WI38 (cell line): ENCODE measurements around the gene SRP68.

Source experiments
- H3K4me3 ChIP-seq: 2 replicates; pipeline ENCODE4 v1.5.1; 2011; ENCODE audit warnings: low read depth, mild to moderate bottlenecking, control low read depth, low read length
- TF ChIP-seq, protein P1 (sequence below): IDR thresholded peaks from 2 replicates; pipeline ENCODE4 v1.5.1; 2012; ENCODE audit warnings: low read depth, mild to moderate bottlenecking, control low read depth, low read length

The SRP68 gene

DNA sequence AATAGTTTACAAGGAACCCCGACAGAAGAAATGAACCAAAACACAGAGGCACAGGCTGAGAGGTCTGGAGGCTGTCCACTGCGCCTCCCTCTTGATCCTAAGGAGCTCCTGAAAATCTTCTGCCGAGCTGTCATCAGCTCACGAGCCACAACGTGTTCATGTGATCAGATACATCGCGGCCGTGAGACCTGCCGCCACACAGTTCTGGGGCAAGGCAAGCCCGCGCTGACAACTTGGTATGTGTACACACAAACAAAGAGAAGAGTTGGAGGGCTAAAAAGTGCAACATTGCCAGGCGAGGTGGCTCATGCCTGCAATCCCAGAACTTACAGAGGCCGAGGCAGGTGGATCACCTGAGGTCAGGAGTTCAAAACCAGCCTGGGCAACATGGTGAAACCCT lies 23.6 kb upstream of the SRP68 start:
- TF ChIP-seq, protein P1, sequence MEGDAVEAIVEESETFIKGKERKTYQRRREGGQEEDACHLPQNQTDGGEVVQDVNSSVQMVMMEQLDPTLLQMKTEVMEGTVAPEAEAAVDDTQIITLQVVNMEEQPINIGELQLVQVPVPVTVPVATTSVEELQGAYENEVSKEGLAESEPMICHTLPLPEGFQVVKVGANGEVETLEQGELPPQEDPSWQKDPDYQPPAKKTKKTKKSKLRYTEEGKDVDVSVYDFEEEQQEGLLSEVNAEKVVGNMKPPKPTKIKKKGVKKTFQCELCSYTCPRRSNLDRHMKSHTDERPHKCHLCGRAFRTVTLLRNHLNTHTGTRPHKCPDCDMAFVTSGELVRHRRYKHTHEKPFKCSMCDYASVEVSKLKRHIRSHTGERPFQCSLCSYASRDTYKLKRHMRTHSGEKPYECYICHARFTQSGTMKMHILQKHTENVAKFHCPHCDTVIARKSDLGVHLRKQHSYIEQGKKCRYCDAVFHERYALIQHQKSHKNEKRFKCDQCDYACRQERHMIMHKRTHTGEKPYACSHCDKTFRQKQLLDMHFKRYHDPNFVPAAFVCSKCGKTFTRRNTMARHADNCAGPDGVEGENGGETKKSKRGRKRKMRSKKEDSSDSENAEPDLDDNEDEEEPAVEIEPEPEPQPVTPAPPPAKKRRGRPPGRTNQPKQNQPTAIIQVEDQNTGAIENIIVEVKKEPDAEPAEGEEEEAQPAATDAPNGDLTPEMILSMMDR, result no peak
- no peak overlapping the region for H3K4me3 ChIP-seq

DNA sequence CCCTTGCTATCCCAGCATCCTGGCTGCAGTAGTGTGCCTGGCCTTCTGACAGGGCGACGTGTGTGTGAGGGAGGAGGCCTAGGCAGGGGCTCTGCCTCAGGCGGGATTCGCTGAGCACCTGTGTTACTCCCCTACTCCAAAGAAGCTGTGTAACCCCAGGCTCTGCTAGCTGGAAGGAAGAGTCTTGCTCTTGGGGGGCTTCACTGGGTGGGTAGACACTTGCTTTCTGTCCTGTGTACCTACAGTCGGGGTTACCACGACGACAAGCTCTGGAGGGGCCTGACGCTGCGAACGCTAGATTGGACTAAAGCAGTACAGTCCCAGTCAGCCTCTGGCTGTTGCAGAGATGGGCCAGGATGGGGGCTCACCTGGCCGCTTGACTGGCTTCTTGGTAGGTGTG lies 21.7 kb upstream of the SRP68 start:
- H3K4me3 ChIP-seq, result no peak overlapping the region
- TF ChIP-seq, protein P1, result no peak

DNA sequence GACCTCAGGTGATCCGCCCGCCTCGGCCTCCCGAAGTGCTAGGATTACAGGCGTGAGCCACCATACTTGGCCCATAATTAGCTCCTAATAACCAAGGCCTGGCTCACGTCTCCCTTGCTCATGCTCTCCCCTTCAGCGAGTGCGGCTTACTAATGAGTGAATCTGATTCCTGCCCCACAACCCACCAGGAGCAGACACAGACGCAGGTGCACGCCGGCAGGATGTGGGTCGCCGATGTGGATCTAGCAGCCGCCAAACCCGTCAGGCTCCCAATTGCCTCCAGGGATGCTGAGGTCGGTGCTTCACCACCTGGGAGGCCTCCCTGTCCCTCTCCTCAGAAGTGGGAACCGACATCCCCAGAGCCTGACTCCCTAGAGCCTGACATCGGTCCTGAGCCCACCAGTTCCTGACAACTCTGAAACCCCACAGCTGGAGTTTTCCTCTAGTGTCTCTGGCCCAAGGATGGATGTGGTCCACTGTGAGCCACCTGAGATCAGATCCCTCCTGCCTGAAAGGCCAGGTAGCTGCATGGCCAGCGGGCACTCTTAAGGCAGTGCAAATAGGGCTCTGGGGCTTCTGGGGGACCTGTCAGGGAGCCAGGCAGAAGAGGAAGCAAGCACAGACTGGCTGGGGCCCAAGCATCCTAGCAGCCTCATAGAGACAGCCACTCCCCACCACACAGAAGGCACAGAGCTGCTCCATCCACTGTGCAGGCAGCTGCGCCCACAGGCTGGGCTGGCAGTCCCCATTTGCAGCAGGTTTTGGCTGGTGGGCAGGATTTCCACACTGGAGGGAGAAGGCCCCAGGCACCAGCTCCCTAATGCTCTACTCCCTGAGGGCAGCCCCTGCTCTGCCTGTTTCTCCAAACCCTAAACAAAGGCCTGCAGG lies 20.5 kb upstream of the SRP68 start:
- TF ChIP-seq, protein P1, result no peak

DNA sequence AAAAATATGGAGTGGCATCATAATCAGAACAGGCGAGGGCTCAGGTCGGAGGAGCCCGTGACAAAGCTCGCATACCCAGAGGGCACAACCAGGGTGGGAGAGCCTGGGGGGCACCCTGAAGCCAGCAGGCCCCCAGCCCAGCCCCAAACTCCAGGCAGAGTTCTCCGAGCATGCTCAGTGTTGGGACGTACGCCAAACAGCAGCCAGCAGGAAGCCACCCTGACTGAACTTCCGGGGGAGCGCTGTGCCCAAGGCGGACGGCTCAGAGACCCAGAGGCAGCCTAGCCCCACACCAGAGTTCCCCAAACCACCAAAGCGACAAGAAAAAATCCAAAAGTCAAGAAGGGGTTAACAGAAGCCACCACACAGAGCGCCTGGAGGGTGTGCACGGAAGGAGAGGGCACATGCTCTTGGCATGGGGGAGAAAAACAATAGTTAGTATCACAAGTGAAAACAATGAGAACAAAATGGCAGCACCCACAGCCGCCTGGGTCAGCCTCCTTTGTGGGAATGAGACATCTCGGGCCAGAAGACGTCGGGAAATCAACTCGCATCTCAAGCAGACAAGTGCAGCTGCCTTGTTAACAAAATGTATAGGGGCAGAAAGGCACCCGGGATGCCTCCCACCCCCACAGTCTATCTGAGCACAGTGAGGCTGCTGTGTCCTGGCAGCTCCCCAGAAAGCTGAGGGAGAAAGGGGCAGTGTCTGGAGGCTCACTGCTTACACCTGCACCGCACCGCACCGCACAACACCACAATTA lies 19.4 kb upstream of the SRP68 start:
- H3K4me3 ChIP-seq, result no peak overlapping the region
- TF ChIP-seq, protein P1, result no peak

More for the DNA sequence above, 20.5 kb upstream of the SRP68 start:
- no peak overlapping the region for H3K4me3 ChIP-seq

DNA sequence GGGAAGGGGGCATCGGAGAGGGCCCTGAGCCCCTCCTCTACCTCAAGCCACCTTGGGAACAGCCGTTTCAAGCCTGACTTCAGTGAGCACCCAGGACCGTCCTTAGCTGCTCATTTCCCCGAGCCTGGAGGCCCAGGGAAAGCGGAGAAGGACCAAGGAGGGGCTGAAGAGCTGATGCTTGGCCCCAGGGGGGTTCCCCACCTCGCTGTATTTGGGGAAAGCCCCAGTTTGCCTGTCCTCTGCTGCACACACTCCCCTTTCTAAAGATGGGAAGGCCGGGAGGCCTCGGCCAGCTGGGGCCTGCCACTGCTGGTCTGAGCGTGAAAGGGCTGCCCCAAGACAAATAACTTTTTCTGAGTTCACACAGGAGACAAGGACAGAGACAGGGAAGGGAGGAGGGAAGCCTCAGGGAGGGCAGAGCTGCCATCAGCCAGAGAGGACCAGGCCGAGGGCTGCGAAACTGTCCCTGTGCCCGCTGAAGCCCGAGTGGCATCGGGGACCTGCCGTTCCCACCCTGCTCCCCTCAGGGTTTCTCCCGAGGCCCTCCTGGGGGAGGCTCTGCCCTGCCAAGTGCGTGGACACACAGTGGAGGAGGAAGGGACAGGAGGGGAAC lies 18.3 kb upstream of the SRP68 start:
- TF ChIP-seq, protein P1, result no peak
- no peak overlapping the region for H3K4me3 ChIP-seq

DNA sequence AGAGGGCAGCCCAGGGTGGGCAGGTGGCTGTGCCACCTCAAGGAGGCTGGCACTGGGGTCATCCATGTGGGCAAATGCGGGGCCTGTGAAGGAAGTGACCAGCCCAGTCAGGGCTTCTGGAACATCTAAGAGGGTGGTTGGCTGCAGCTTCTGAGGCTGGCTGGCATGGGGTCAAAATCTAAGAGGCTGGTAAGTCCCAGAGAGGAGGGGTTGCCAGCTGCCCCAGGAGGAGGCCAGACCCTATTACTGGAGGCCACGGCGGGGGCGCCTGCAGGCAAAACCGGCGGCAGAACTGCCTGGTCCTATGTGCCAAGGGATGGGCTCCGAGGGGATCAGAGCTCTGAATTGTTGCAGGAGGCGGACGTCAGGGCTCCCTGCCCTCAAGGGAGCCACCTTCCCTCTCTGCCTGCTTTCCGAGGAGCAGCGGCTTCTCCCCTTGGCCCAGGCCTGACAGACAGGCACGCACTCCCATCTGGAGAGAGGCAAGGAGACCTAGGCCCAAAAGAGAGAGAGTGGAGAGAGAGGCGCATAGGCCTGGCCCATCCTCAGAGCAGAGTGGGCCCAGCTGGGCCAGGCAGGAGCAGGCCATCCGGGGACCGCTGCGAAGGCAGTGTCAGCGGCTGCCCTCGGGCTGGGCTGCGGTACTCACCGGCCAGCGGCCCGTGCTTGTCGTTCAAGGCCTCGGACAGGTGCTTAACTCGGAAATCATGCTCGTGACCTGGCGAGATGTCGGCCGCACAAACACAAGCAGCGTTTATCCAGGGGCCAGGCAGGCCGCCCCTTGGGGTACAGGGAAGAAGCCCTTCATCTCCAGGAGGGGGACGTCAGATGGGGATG lies 17.6 kb upstream of the SRP68 start:
- no peak overlapping the region for H3K4me3 ChIP-seq
- TF ChIP-seq, protein P1, result no peak
